GM12878 (cell line): ENCODE measurements around the gene DYDC1. TPM values are rescaled to one million over a fixed set of nuclear protein-coding genes. Genes with fewer than 3 reads are reported as not detected.

Experiments
- ATAC-seq: fragments of 200-7000 bp; cut with Tn5 transposase; 3 replicates; pipeline ENCODE4 v1.9.1; 2020; ENCODE audit warnings: mild to moderate bottlenecking, moderate library complexity
- BruUV-seq: library from RNA; stranded (reverse); fragments of 400-500 nt; replicated peaks from 2 replicates; lab custom pipeline; 2021; lab: Mats Ljungman, UMichigan
- CTCF ChIA-PET: fragments of 300-600 bp; sonication (Branson Sonifier 250); formaldehyde crosslinking; extraction: SDS; loops from one replicate; lab custom pipeline; 2021; ENCODE audit warnings: inconsistent platforms; lab: Yijun Ruan, JAX
- POLR2A ChIA-PET: fragments of 350-600 bp; formaldehyde crosslinking; extraction: SDS; loops from one replicate; lab custom pipeline; 2021; ENCODE audit warnings: inconsistent platforms; lab: Charles Lee
- RAD21 ChIA-PET: fragments of 300-600 bp; sonication (Branson Sonifier 250); formaldehyde crosslinking; loops from one replicate; lab custom pipeline; 2023; ENCODE audit warnings: antibody characterized with exemption; ENCODE audit not compliant: unreplicated experiment; lab: Charles Lee
- SMC1A ChIA-PET: fragments of 300-600 bp; sonication (Branson Sonifier 250); formaldehyde crosslinking; loops from one replicate; lab custom pipeline; 2023; ENCODE audit not compliant: unreplicated experiment, uncharacterized antibody; lab: Charles Lee
- DNase-seq: peaks from one replicate; pipeline ENCODE4 v3.0.0-alpha.2; 2011; ENCODE audit warnings: low read depth, low spot score
- FAIRE-seq: peaks from 3 replicates; lab custom pipeline; 2011; peaks lifted over from hg19 to GRCh38; lab: Jason Lieb, UNC
- H2AFZ ChIP-seq: 2 replicates; pipeline ENCODE4 v1.6.0; 2011; ENCODE audit warnings: low read depth, low read length, control low read depth; ENCODE audit not compliant: control insufficient read depth
- H3K27ac ChIP-seq: 2 replicates; pipeline ENCODE4 v1.5.1; 2011; ENCODE audit warnings: control low read depth; ENCODE audit not compliant: control insufficient read depth, insufficient read depth
- H3K27me3 ChIP-seq, 2 experiments: replicated peaks in 1 of 2; 2 replicates each; pipeline versions ENCODE4 v1.6.0 to v1.6.1; 2011; ENCODE audit warnings: low read length in 1 of 2; ENCODE audit not compliant: control insufficient read depth in 2 of 2, insufficient read depth in 2 of 2
- H3K36me3 ChIP-seq, 2 experiments: 2 replicates each; pipeline ENCODE4 v1.5.1; 2011; ENCODE audit warnings: low read length in 1 of 2; ENCODE audit not compliant: control insufficient read depth in 2 of 2, insufficient read depth in 2 of 2
- H3K4me1 ChIP-seq: 2 replicates; pipeline ENCODE4 v1.6.1; 2011; ENCODE audit warnings: mild to moderate bottlenecking, low read length, moderate library complexity, mixed read lengths; ENCODE audit not compliant: control insufficient read depth, insufficient read depth
- H3K4me2 ChIP-seq: 2 replicates; pipeline ENCODE4 v1.6.0; 2011; ENCODE audit warnings: control low read depth; ENCODE audit not compliant: control insufficient read depth, insufficient read depth
- H3K4me3 ChIP-seq: fragments of 200-600 bp; sonication (generic); 2 replicates; pipeline ENCODE4 v1.5.1; 2016
- H3K79me2 ChIP-seq: 2 replicates; pipeline ENCODE4 v1.6.0; 2011; ENCODE audit warnings: low read length; ENCODE audit not compliant: control insufficient read depth, insufficient read depth
- H3K9ac ChIP-seq: 2 replicates; pipeline ENCODE4 v1.8.0; 2011; ENCODE audit warnings: low read length, control low read depth, mixed read lengths; ENCODE audit not compliant: control insufficient read depth, insufficient read depth
- H3K9me3 ChIP-seq: replicated peaks from 3 replicates; pipeline ENCODE4 v1.5.1; 2011; ENCODE audit warnings: mild to moderate bottlenecking, low read length; ENCODE audit not compliant: control insufficient read depth, insufficient read depth
- H4K20me1 ChIP-seq: 2 replicates; pipeline ENCODE4 v1.6.0; 2011; ENCODE audit not compliant: control insufficient read depth, insufficient read depth
- ASH2L ChIP-seq: fragments of 300-600, 200-600 bp; sonication (generic); IDR thresholded peaks from 2 replicates; pipeline ENCODE4 v1.6.1; 2017; ENCODE audit warnings: low read depth, mild to moderate bottlenecking, borderline replicate concordance
- CREM ChIP-seq: IDR thresholded peaks from 2 replicates; pipeline ENCODE4 v1.6.1; 2014; ENCODE audit warnings: antibody characterized with exemption, low read depth
- E2F4 ChIP-seq: IDR thresholded peaks from 2 replicates; pipeline ENCODE4 v1.6.1; 2012; ENCODE audit warnings: low read depth, low read length, improper control_type of control experiment
- ESRRA ChIP-seq: IDR thresholded peaks from 2 replicates; pipeline ENCODE4 v1.6.1; 2012; ENCODE audit warnings: mild to moderate bottlenecking, low read length, improper control_type of control experiment
- ETV6 ChIP-seq, 2 experiments: fragments of 450-650 bp in 1 of 2; IDR thresholded peaks in 1 of 2; conservative IDR thresholded peaks in 1 of 2; 2 replicates each; pipeline ENCODE4 v1.6.1; 2014; ENCODE audit warnings: antibody characterized with exemption in 1 of 2, borderline replicate concordance in 1 of 2, low read depth in 1 of 2, mild to moderate bottlenecking in 1 of 2, moderate library complexity in 1 of 2
- GABPA ChIP-seq: IDR thresholded peaks from 2 replicates; pipeline ENCODE4 v1.6.1; 2014; ENCODE audit warnings: antibody characterized with exemption, low read depth, mild to moderate bottlenecking, inconsistent platforms
- GATAD2B ChIP-seq: fragments of 450-650 bp; conservative IDR thresholded peaks from 2 replicates; pipeline ENCODE4 v1.6.1; 2017; ENCODE audit warnings: low read depth, mild to moderate bottlenecking, moderate library complexity
- HDGF ChIP-seq: fragments of 450-650 bp; IDR thresholded peaks from 2 replicates; pipeline ENCODE4 v1.6.1; 2016; ENCODE audit warnings: antibody characterized with exemption
- MEF2A ChIP-seq: IDR thresholded peaks from 2 replicates; pipeline ENCODE4 v1.6.1; 2011; ENCODE audit warnings: low read depth, mild to moderate bottlenecking, low read length, moderate library complexity; ENCODE audit not compliant: insufficient read depth
- POLR2A ChIP-seq: IDR thresholded peaks from 2 replicates; pipeline ENCODE4 v1.6.1; 2011; ENCODE audit warnings: low read depth, mild to moderate bottlenecking, low read length
- SUZ12 ChIP-seq: fragments of 200-600 bp; sonication (generic); IDR thresholded peaks from one replicate; pipeline ENCODE4 v1.6.1; 2018; ENCODE audit warnings: antibody characterized with exemption, mild to moderate bottlenecking; ENCODE audit not compliant: unreplicated experiment
- YBX1 ChIP-seq: fragments of 450-650 bp; IDR thresholded peaks from 2 replicates; pipeline ENCODE4 v1.6.1; 2016; ENCODE audit warnings: antibody characterized with exemption
- WGBS: methylation state at CpG from one replicate; pipeline ENCODE4 v1.1.6; 2016; ENCODE audit warnings: low lambda C conversion rate; ENCODE audit not compliant: insufficient replicate concordance, insufficient coverage; ENCODE audit errors: missing lambda C conversion rate; 5-methylcytosine and 5-hydroxymethylcytosine counted together
- in situ Hi-C: fragments of 300-500 bp; cut with MboI; formaldehyde crosslinking; loops from 9 replicates; pipeline ENCODE4 v1.14.3; 2018; ENCODE audit warnings: mixed read lengths
- intact Hi-C: fragments of 100-400 bp; cut with micrococcal nuclease; formaldehyde crosslinking; loops from one replicate; pipeline ENCODE4 v1.14.2; 2022; ENCODE audit not compliant: unreplicated experiment
- polyA plus RNA-seq, 11 experiments: library from polyadenylated mRNA; depleted of rRNA in 4 of 11; unstranded in 6 of 11; stranded (reverse) in 5 of 11; fragments of >200 nt; fragmentation: Nextera tagmentation in 4 of 11; fragmentation: Illumina TruSeq in 1 of 11; extraction: Ambion mirVana in 4 of 11; extraction: Trizol in 1 of 11; gene quantifications; 1 replicate in 1 of 11; 2 replicates in 10 of 11; pipeline versions ENCODE4 v1.2.1 to v1.2.3, GENCODE V29; 2011 to 2016; ENCODE audit warnings: inconsistent platforms in 2 of 11, missing spikeins in 2 of 11, low read depth in 1 of 11
- total RNA-seq, 4 experiments: library from RNA; depleted of rRNA in 3 of 4; stranded (reverse); fragments of >200 nt in 3 of 4; fragmentation: Illumina TruSeq in 1 of 4; extraction: Trizol in 1 of 4; gene quantifications; 2 replicates each; pipeline versions ENCODE4 v1.2.1 to v1.2.3, GENCODE V29; 2013 to 2021

Gene DYDC1
- total and polyA plus RNA-seq, 10 of the 15 experiments (the other 5 are each of a cell fraction or from before 2014, with no cell fraction given) = not detected

- TF ChIP-seq E2F4 (no peak), ASH2L (no peak), YBX1 (no peak), ESRRA (no peak), GATAD2B (no peak), CREM (no peak)
Measured at GRCh38 chr10:80289451-80290287, 66.9 kb downstream of the DYDC1 start, which contains the start of gene MAT1A (continued).

GRCh38 chr10:80288849-80289248 is 67.7 kb downstream of the DYDC1 start:
- ATAC-seq (no peak), FAIRE-seq (no peak), DNase-seq (no peak)
- Histone ChIP-seq H3K4me1 (no peaks in the 10 kb centered on the region), H3K4me2 (no peak overlapping the region), H3K9ac (no peak overlapping the region), H3K27me3 (peaks cover 0 to 6% of the 10 kb centered on the region in 2 experiments; a peak in 1 of 4 replicates), H3K79me2 (no peaks in the 10 kb centered on the region), H4K20me1 (no peaks in the 10 kb centered on the region; the same call in 1 of the 2 replicates), H3K9me3 (no peaks in the 10 kb centered on the region), H3K36me3 (no peaks in the 10 kb centered on the region), H2AFZ (no peak overlapping the region), H3K4me3 (no peak overlapping the region), H3K27ac (no peak overlapping the region)
- TF ChIP-seq POLR2A (no peak), ETV6 (conservative IDR thresholded peaks at IDR 0.05 in 1 of 2, IDR thresholded peaks at IDR 0.05 in 1 of 2; ENCODE audit: borderline replicate concordance in 1 of 2, low read depth in 1 of 2) (no peak), MEF2A (no peak), HDGF (no peak), SUZ12 (no peak), GABPA (no peak)
- ChIA-PET POLR2A (no interaction called here), RAD21 (no interaction called here), CTCF (no interaction called here), SMC1A (interaction anchor here (0.6 kb wide), 1 partner anchor 11 kb away, joined by 3 read pairs; no protein-coding TSS in a partner anchor)
- intact Hi-C loops = no loop called here
- BruUV-seq = no TSS peak
- in situ Hi-C loops = no loop called here
- 32% methylated on average over 5 of the region's 5 CpGs for WGBS

Other genes with a start within 250 kb of the DYDC1 start
- not detected in 2 replicates for gene PLAC9, start 224.0 kb downstream of the DYDC1 start, total RNA-seq (2014; rRNA removed)
- gene PLAC9, start 224.0 kb downstream of the DYDC1 start, total RNA-seq (2014; rRNA removed; fragmentation: Illumina TruSeq; extraction: Trizol) = not detected in 2 replicates
- gene PLAC9, start 224.0 kb downstream of the DYDC1 start, total RNA-seq (2021) = not detected in 2 replicates
- not detected in 2 replicates for gene PLAC9, start 224.0 kb downstream of the DYDC1 start, polyA plus RNA-seq (2011; rRNA removed)
- gene PLAC9, start 224.0 kb downstream of the DYDC1 start, polyA plus RNA-seq (2014; fragmentation: Illumina TruSeq; extraction: Trizol) = not detected in 2 replicates
- not detected for gene PLAC9, start 224.0 kb downstream of the DYDC1 start, polyA plus RNA-seq (2014; fragmentation: Nextera tagmentation; extraction: Ambion mirVana)
- not detected in 2 replicates for gene PLAC9, start 224.0 kb downstream of the DYDC1 start, polyA plus RNA-seq (2014; rRNA removed)
- not detected for gene PLAC9, start 224.0 kb downstream of the DYDC1 start, polyA plus RNA-seq (2016; fragmentation: Nextera tagmentation; extraction: Ambion mirVana)
- 53.1 and 64.8 TPM in 2 replicates for gene ANXA11, start 151.2 kb downstream of the DYDC1 start, total RNA-seq (2014; rRNA removed)
- 66.4 and 70.7 TPM in 2 replicates for gene ANXA11, start 151.2 kb downstream of the DYDC1 start, total RNA-seq (2014; rRNA removed; fragmentation: Illumina TruSeq; extraction: Trizol)
- gene ANXA11, start 151.2 kb downstream of the DYDC1 start, total RNA-seq (2021) = 100 and 104 TPM in 2 replicates
- gene ANXA11, start 151.2 kb downstream of the DYDC1 start, polyA plus RNA-seq (2011; rRNA removed) = 126 and 129 TPM in 2 replicates
- gene ANXA11, start 151.2 kb downstream of the DYDC1 start, polyA plus RNA-seq (2014; fragmentation: Illumina TruSeq; extraction: Trizol) = 94.2 and 117 TPM in 2 replicates
- gene ANXA11, start 151.2 kb downstream of the DYDC1 start, polyA plus RNA-seq (2014; fragmentation: Nextera tagmentation; extraction: Ambion mirVana) = 10 to 100 TPM; 25.0 to 67.7 TPM
- gene ANXA11, start 151.2 kb downstream of the DYDC1 start, polyA plus RNA-seq (2014; rRNA removed) = 57.0 and 61.4 TPM in 2 replicates
- 10 to 100 TPM; 73.7 to 80.5 TPM for gene ANXA11, start 151.2 kb downstream of the DYDC1 start, polyA plus RNA-seq (2016; fragmentation: Nextera tagmentation; extraction: Ambion mirVana)
- gene MAT1A, start 67.1 kb downstream of the DYDC1 start, total RNA-seq (2014; rRNA removed) = not detected in 2 replicates
- not detected in 2 replicates for gene MAT1A, start 67.1 kb downstream of the DYDC1 start, total RNA-seq (2014; rRNA removed; fragmentation: Illumina TruSeq; extraction: Trizol)
- 0.23 and 0.29 TPM in 2 replicates for gene MAT1A, start 67.1 kb downstream of the DYDC1 start, total RNA-seq (2021)
- not detected in 2 replicates for gene MAT1A, start 67.1 kb downstream of the DYDC1 start, polyA plus RNA-seq (2011; rRNA removed)
- not detected in 2 replicates for gene MAT1A, start 67.1 kb downstream of the DYDC1 start, polyA plus RNA-seq (2014; fragmentation: Illumina TruSeq; extraction: Trizol)
- not detected for gene MAT1A, start 67.1 kb downstream of the DYDC1 start, polyA plus RNA-seq (2014; fragmentation: Nextera tagmentation; extraction: Ambion mirVana)
- not detected in 2 replicates for gene MAT1A, start 67.1 kb downstream of the DYDC1 start, polyA plus RNA-seq (2014; rRNA removed)
- gene MAT1A, start 67.1 kb downstream of the DYDC1 start, polyA plus RNA-seq (2016; fragmentation: Nextera tagmentation; extraction: Ambion mirVana) = not detected
- gene DYDC2, start within 50 bp of the DYDC1 start, total RNA-seq (2014; rRNA removed) = not detected in 2 replicates
- not detected in 2 replicates for gene DYDC2, start within 50 bp of the DYDC1 start, total RNA-seq (2014; rRNA removed; fragmentation: Illumina TruSeq; extraction: Trizol)
- gene DYDC2, start within 50 bp of the DYDC1 start, total RNA-seq (2021) = not detected in 2 replicates
- not detected in 2 replicates for gene DYDC2, start within 50 bp of the DYDC1 start, polyA plus RNA-seq (2011; rRNA removed)
- gene DYDC2, start within 50 bp of the DYDC1 start, polyA plus RNA-seq (2014; fragmentation: Illumina TruSeq; extraction: Trizol) = not detected in 2 replicates
- not detected for gene DYDC2, start within 50 bp of the DYDC1 start, polyA plus RNA-seq (2014; fragmentation: Nextera tagmentation; extraction: Ambion mirVana)
- gene DYDC2, start within 50 bp of the DYDC1 start, polyA plus RNA-seq (2014; rRNA removed) = 0.18 TPM in 1 of 2 replicates, not detected in the other
- gene DYDC2, start within 50 bp of the DYDC1 start, polyA plus RNA-seq (2016; fragmentation: Nextera tagmentation; extraction: Ambion mirVana) = not detected
- gene PRXL2A, start 51.8 kb upstream of the DYDC1 start, total RNA-seq (2014; rRNA removed) = 6.9 and 11.1 TPM in 2 replicates
- gene PRXL2A, start 51.8 kb upstream of the DYDC1 start, total RNA-seq (2014; rRNA removed; fragmentation: Illumina TruSeq; extraction: Trizol) = 14.7 and 15.6 TPM in 2 replicates
- 11.0 and 11.4 TPM in 2 replicates for gene PRXL2A, start 51.8 kb upstream of the DYDC1 start, total RNA-seq (2021)
- gene PRXL2A, start 51.8 kb upstream of the DYDC1 start, polyA plus RNA-seq (2011; rRNA removed) = 2.8 and 3.4 TPM in 2 replicates
- gene PRXL2A, start 51.8 kb upstream of the DYDC1 start, polyA plus RNA-seq (2014; fragmentation: Illumina TruSeq; extraction: Trizol) = 15.6 and 17.8 TPM in 2 replicates
- 10 to 100 TPM in 1 of 2 experiments, 1 to 10 TPM in 1; 5.1 to 10.0 TPM for gene PRXL2A, start 51.8 kb upstream of the DYDC1 start, polyA plus RNA-seq (2014; fragmentation: Nextera tagmentation; extraction: Ambion mirVana)
- 10.0 and 12.6 TPM in 2 replicates for gene PRXL2A, start 51.8 kb upstream of the DYDC1 start, polyA plus RNA-seq (2014; rRNA removed)
- 10 to 100 TPM; 10.9 to 13.7 TPM for gene PRXL2A, start 51.8 kb upstream of the DYDC1 start, polyA plus RNA-seq (2016; fragmentation: Nextera tagmentation; extraction: Ambion mirVana)
- gene TSPAN14, start 97.6 kb upstream of the DYDC1 start, total RNA-seq (2014; rRNA removed) = 12.5 and 13.3 TPM in 2 replicates
- 8.0 and 8.1 TPM in 2 replicates for gene TSPAN14, start 97.6 kb upstream of the DYDC1 start, total RNA-seq (2014; rRNA removed; fragmentation: Illumina TruSeq; extraction: Trizol)
- gene TSPAN14, start 97.6 kb upstream of the DYDC1 start, total RNA-seq (2021) = 30.0 and 31.7 TPM in 2 replicates
- gene TSPAN14, start 97.6 kb upstream of the DYDC1 start, polyA plus RNA-seq (2011; rRNA removed) = 18.8 and 27.8 TPM in 2 replicates
- gene TSPAN14, start 97.6 kb upstream of the DYDC1 start, polyA plus RNA-seq (2014; fragmentation: Illumina TruSeq; extraction: Trizol) = 8.6 and 16.9 TPM in 2 replicates
- 1 to 10 TPM; 2.5 to 2.6 TPM for gene TSPAN14, start 97.6 kb upstream of the DYDC1 start, polyA plus RNA-seq (2014; fragmentation: Nextera tagmentation; extraction: Ambion mirVana)
- 21.1 and 23.3 TPM in 2 replicates for gene TSPAN14, start 97.6 kb upstream of the DYDC1 start, polyA plus RNA-seq (2014; rRNA removed)
- gene TSPAN14, start 97.6 kb upstream of the DYDC1 start, polyA plus RNA-seq (2016; fragmentation: Nextera tagmentation; extraction: Ambion mirVana) = 10 to 100 TPM; 19.0 to 22.0 TPM
- 0.05 and 0.06 TPM in 2 replicates for gene SH2D4B, start 181.1 kb upstream of the DYDC1 start, total RNA-seq (2014; rRNA removed)
- gene SH2D4B, start 181.1 kb upstream of the DYDC1 start, total RNA-seq (2014; rRNA removed; fragmentation: Illumina TruSeq; extraction: Trizol) = not detected in 2 replicates
- gene SH2D4B, start 181.1 kb upstream of the DYDC1 start, total RNA-seq (2021) = 0.13 and 0.19 TPM in 2 replicates
- gene SH2D4B, start 181.1 kb upstream of the DYDC1 start, polyA plus RNA-seq (2011; rRNA removed) = 0.14 TPM in 2 replicates
- gene SH2D4B, start 181.1 kb upstream of the DYDC1 start, polyA plus RNA-seq (2014; fragmentation: Illumina TruSeq; extraction: Trizol) = not detected in 2 replicates
- not detected for gene SH2D4B, start 181.1 kb upstream of the DYDC1 start, polyA plus RNA-seq (2014; fragmentation: Nextera tagmentation; extraction: Ambion mirVana)
- gene SH2D4B, start 181.1 kb upstream of the DYDC1 start, polyA plus RNA-seq (2014; rRNA removed) = 0.04 TPM in 1 of 2 replicates, not detected in the other
- under 1 TPM in 1 of 2 experiments, not detected in 1; 0.21 TPM for gene SH2D4B, start 181.1 kb upstream of the DYDC1 start, polyA plus RNA-seq (2016; fragmentation: Nextera tagmentation; extraction: Ambion mirVana)